ENCODE data around the gene METTL6.

The METTL6 gene

GRCh38 chr3:15361494-15362214 lies 65.7 kb downstream of the METTL6 start:
- no peak for FAIRE-seq

- FAIRE-seq, result no peak
Measured at GRCh38 chr3:15360788-15361493, 66.4 kb downstream of the METTL6 start.

Measured in colon (tissue), 2 donors.